Measurements from ENCODE around the gene GXYLT1. TPM values are rescaled to one million over a fixed set of nuclear protein-coding genes. Genes with fewer than 3 reads are reported as not detected.

GXYLT1 gene
- total and polyA plus RNA-seq, 4 donors = 2.5 to 23.2 (median 6.4) TPM

- 97 to 98% methylated on average over 9 of the region's 9 CpGs for WGBS, 2 donors
- Histone ChIP-seq H3K4me1 (ENCODE audit: control insufficient read depth in 5 of 5, insufficient read depth in 5 of 5, low read length in 5 of 5) (peaks cover 0 to 8% (median 0%) of the 10 kb centered on the region in 5 donors), H3K9ac (ENCODE audit: insufficient read depth in 1 of 2, low read length in 2 of 2) (no peak overlapping the region), H3K9me3 (ENCODE audit: control insufficient read depth in 4 of 4, insufficient read depth in 3 of 4, low read length in 3 of 4) (no peaks in the 10 kb centered on the region), H3K27me3 (ENCODE audit: control insufficient read depth in 3 of 3, insufficient read depth in 3 of 3, low read length in 2 of 3) (no peaks in the 10 kb centered on the region), H3K27ac (ENCODE audit: low read depth in 1 of 2, low read length in 1 of 2) (no peak overlapping the region), H3K36me3 (ENCODE audit: control insufficient read depth in 4 of 4, insufficient read depth in 4 of 4, low read length in 4 of 4) (peaks cover 0 to 7% (median 3%) of the 10 kb centered on the region in 4 donors), H3K4me3 (no peak overlapping the region)
- ATAC-seq (ENCODE audit: insufficient read depth, low FRiP score) = no peak
- DNase-seq = no peak
- no peak for TF ChIP-seq CTCF (IDR thresholded peaks at IDR 0.05; ENCODE audit: control extremely low read depth, extremely low read depth)
Observed at GRCh38 chr12:42099433-42099832, 45.2 kb downstream of the GXYLT1 start.

GRCh38 chr12:42097971-42098370, 46.7 kb downstream of the GXYLT1 start:
- no peak overlapping the region for H3K9ac ChIP-seq (ENCODE audit: insufficient read depth in 1 of 2, low read length in 2 of 2)

GRCh38 chr12:42094277-42094676, 50.4 kb downstream of the GXYLT1 start:
- 90 to 93% methylated on average over 5 of the region's 5 CpGs for WGBS, 2 donors
- Histone ChIP-seq H3K27ac (ENCODE audit: low read depth in 1 of 2, low read length in 1 of 2) (no peak overlapping the region), H3K9me3 (ENCODE audit: control insufficient read depth in 4 of 4, insufficient read depth in 3 of 4, low read length in 3 of 4) (no peaks in the 10 kb centered on the region), H3K9ac (ENCODE audit: insufficient read depth in 1 of 2, low read length in 2 of 2) (no peak overlapping the region), H3K27me3 (ENCODE audit: control insufficient read depth in 3 of 3, insufficient read depth in 3 of 3, low read length in 2 of 3) (no peaks in the 10 kb centered on the region), H3K4me1 (ENCODE audit: control insufficient read depth in 5 of 5, insufficient read depth in 5 of 5, low read length in 5 of 5) (peaks cover 0 to 8% (median 0%) of the 10 kb centered on the region in 5 donors), H3K4me3 (no peak overlapping the region), H3K36me3 (ENCODE audit: control insufficient read depth in 4 of 4, insufficient read depth in 4 of 4, low read length in 4 of 4) (peaks cover 0 to 10% (median 3%) of the 10 kb centered on the region in 4 donors)
- DNase-seq (no peak), ATAC-seq (ENCODE audit: insufficient read depth, low FRiP score) (no peak)
- TF ChIP-seq CTCF (IDR thresholded peaks at IDR 0.05; ENCODE audit: control extremely low read depth, extremely low read depth) = no peak

More at GRCh38 chr12:42097971-42098370, 46.7 kb downstream of the GXYLT1 start:
- peaks cover 0 to 8% (median 0%) of the 10 kb centered on the region in 5 donors for H3K4me1 ChIP-seq (ENCODE audit: control insufficient read depth in 5 of 5, insufficient read depth in 5 of 5, low read length in 5 of 5)
- H3K27me3 ChIP-seq (ENCODE audit: control insufficient read depth in 3 of 3, insufficient read depth in 3 of 3, low read length in 2 of 3) = no peaks in the 10 kb centered on the region
- H3K27ac ChIP-seq (ENCODE audit: low read depth in 1 of 2, low read length in 1 of 2) = no peak overlapping the region
- H3K36me3 ChIP-seq (ENCODE audit: control insufficient read depth in 4 of 4, insufficient read depth in 4 of 4, low read length in 4 of 4) = peaks cover 0 to 7% (median 3%) of the 10 kb centered on the region in 4 donors
- TF ChIP-seq CTCF (IDR thresholded peaks at IDR 0.05; ENCODE audit: control extremely low read depth, extremely low read depth) = no peak
- no peak overlapping the region for H3K4me3 ChIP-seq
- DNase-seq = peak in 2 of 3 donors; percentile 4 to 8
- no peak for ATAC-seq (ENCODE audit: insufficient read depth, low FRiP score)
- no peaks in the 10 kb centered on the region for H3K9me3 ChIP-seq (ENCODE audit: control insufficient read depth in 4 of 4, insufficient read depth in 3 of 4, low read length in 3 of 4)
- 18 to 38% methylated on average over 5 of the region's 5 CpGs for WGBS, 2 donors

GRCh38 chr12:42091769-42092168, 52.9 kb downstream of the GXYLT1 start:
- ATAC-seq (ENCODE audit: insufficient read depth, low FRiP score) = no peak

More at GRCh38 chr12:42091769-42092168, 52.9 kb downstream of the GXYLT1 start:
- peaks cover 0 to 10% (median 2%) of the 10 kb centered on the region in 4 donors for H3K36me3 ChIP-seq (ENCODE audit: control insufficient read depth in 4 of 4, insufficient read depth in 4 of 4, low read length in 4 of 4)
- TF ChIP-seq CTCF (IDR thresholded peaks at IDR 0.05; ENCODE audit: control extremely low read depth, extremely low read depth) = no peak
- no peak overlapping the region for H3K9ac ChIP-seq (ENCODE audit: insufficient read depth in 1 of 2, low read length in 2 of 2)
- H3K27me3 ChIP-seq (ENCODE audit: control insufficient read depth in 3 of 3, insufficient read depth in 3 of 3, low read length in 2 of 3) = no peaks in the 10 kb centered on the region
- no peak overlapping the region for H3K4me3 ChIP-seq
- H3K4me1 ChIP-seq (ENCODE audit: control insufficient read depth in 5 of 5, insufficient read depth in 5 of 5, low read length in 5 of 5) = peaks cover 0 to 5% (median 0%) of the 10 kb centered on the region in 5 donors
- 86 to 90% methylated on average over 2 of the region's 2 CpGs for WGBS, 2 donors
- DNase-seq = no peak
- no peaks in the 10 kb centered on the region for H3K9me3 ChIP-seq (ENCODE audit: control insufficient read depth in 4 of 4, insufficient read depth in 3 of 4, low read length in 3 of 4)
- H3K27ac ChIP-seq (ENCODE audit: low read depth in 1 of 2, low read length in 1 of 2) = no peak overlapping the region

Measured in lung (tissue), 12 donors.